GM18502 (cell line): ENCODE data around the gene ZNF747.
"Not testable (repeated sequence)": the region's sequence is repeated elsewhere in the genome, so short reads cannot be mapped to it uniquely, and the experiment has no call there.

Source experiments
- ATAC-seq: cut with Tn5 transposase; IDR thresholded peaks from one replicate; pipeline ENCODE4 v1.9.1; 2021; ENCODE audit warnings: mild to moderate bottlenecking; ENCODE audit not compliant: unreplicated experiment, poor library complexity

The ZNF747 gene

GRCh38 chr16:30535106-30535776 lies 583 bp upstream of the ZNF747 start:
- ATAC-seq: no peak

- ATAC-seq: no peak
Observed at GRCh38 chr16:30533748-30534367, 800 bp downstream of the ZNF747 start.

- ATAC-seq: no peak
Observed at GRCh38 chr16:30533146-30533522, 1.5 kb downstream of the ZNF747 start.

- no peak for ATAC-seq
Observed at GRCh38 chr16:30532285-30533145, 2.1 kb downstream of the ZNF747 start.

- ATAC-seq: no peak
Observed at GRCh38 chr16:30530163-30531037, 4.3 kb downstream of the ZNF747 start.

GRCh38 chr16:30528799-30529457 lies 5.7 kb downstream of the ZNF747 start:
- ATAC-seq: no peak

- peak; percentile 17 for ATAC-seq
Observed at GRCh38 chr16:30527635-30528178, 7.0 kb downstream of the ZNF747 start.

GRCh38 chr16:30526823-30527634 lies 7.6 kb downstream of the ZNF747 start:
- ATAC-seq: peak; percentile 77

GRCh38 chr16:30526137-30526822 lies 8.4 kb downstream of the ZNF747 start, which contains the start of gene ZNF768:
Gene ZNF768 (minus strand): TSS chr16:30526566. CDS start chr16:30526413, 153 bp downstream.
- peak; percentile 14 for ATAC-seq

- ATAC-seq: no peak
Observed at GRCh38 chr16:30525844-30526136, 8.9 kb downstream of the ZNF747 start.

GRCh38 chr16:30524575-30525568 lies 9.8 kb downstream of the ZNF747 start:
- no peak for ATAC-seq

GRCh38 chr16:30523768-30524574 lies 10.7 kb downstream of the ZNF747 start:
- no peak for ATAC-seq

- not testable (repeated sequence) for ATAC-seq
Observed at GRCh38 chr16:30522702-30523463, 11.8 kb downstream of the ZNF747 start.

GRCh38 chr16:30521873-30522641 lies 12.6 kb downstream of the ZNF747 start:
- no peak for ATAC-seq

- ATAC-seq: no peak
Observed at GRCh38 chr16:30521476-30521872, 13.2 kb downstream of the ZNF747 start.
